Measurements from ENCODE around the gene SUN1. TPM values are rescaled to one million over a fixed set of nuclear protein-coding genes. Genes with fewer than 3 reads are reported as not detected.
A peak's percentile ranks its signal among the peaks of the same experiment; 100 is the strongest.

SUN1 gene
- total RNA-seq, 1 donor, result 73.4 TPM

GRCh38 chr7:898855-899681 is 66.8 kb downstream of the SUN1 start:
- TF ChIP-seq, protein P1, sequence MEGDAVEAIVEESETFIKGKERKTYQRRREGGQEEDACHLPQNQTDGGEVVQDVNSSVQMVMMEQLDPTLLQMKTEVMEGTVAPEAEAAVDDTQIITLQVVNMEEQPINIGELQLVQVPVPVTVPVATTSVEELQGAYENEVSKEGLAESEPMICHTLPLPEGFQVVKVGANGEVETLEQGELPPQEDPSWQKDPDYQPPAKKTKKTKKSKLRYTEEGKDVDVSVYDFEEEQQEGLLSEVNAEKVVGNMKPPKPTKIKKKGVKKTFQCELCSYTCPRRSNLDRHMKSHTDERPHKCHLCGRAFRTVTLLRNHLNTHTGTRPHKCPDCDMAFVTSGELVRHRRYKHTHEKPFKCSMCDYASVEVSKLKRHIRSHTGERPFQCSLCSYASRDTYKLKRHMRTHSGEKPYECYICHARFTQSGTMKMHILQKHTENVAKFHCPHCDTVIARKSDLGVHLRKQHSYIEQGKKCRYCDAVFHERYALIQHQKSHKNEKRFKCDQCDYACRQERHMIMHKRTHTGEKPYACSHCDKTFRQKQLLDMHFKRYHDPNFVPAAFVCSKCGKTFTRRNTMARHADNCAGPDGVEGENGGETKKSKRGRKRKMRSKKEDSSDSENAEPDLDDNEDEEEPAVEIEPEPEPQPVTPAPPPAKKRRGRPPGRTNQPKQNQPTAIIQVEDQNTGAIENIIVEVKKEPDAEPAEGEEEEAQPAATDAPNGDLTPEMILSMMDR (IDR thresholded peaks at IDR 0.05; ENCODE audit: insufficient read depth, low read depth, low read length), result no peak
- H3K4me3 ChIP-seq (ENCODE audit: low read depth, low read length), result no peak overlapping the region
- no peak for DNase-seq (ENCODE audit: low read depth)

GRCh38 chr7:899806-900205 is 67.5 kb downstream of the SUN1 start:
- no peak for DNase-seq (ENCODE audit: low read depth)
- TF ChIP-seq, protein P1 (IDR thresholded peaks at IDR 0.05; ENCODE audit: insufficient read depth, low read depth, low read length), result no peak
- no peak overlapping the region for H3K4me3 ChIP-seq (ENCODE audit: low read depth, low read length)

DNA sequence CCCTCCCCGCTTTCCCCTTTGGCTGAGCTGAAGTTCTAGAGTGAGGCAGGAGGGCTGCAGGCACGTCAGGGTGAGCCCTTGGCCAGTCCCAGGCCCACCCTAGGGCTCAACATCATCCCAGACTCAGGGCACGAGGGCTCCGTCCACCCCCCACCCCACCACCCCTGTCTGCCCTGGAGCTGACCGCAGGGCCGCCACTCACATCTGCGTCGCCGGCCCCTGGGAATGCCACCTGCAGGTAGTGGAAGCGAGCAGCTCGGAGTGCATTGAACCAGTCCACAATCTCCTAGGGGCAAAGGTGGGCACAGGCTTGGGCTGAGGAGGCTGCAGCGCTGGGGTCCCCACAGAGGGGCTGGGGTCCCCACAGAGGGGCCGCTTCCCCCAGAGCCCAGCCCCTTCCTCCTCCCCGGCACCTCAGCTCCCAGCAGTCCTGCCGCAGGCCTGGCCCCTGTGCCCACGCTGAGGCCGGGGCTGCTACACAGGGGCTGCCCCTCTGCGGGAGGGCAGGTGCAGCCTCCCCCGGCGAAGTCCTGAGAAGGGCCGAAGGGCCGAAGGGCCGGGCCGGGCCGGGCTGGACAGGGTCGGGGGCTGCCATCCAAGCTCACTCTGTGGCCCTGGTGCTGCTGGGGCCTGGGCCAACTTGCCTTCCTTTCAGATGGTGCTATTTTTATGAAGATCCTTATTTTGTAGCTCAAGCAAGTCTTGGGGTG is 68.2 kb downstream of the SUN1 start:
- TF ChIP-seq, protein P1 (IDR thresholded peaks at IDR 0.05; ENCODE audit: insufficient read depth, low read depth, low read length), result no peak
- no peak overlapping the region for H3K4me3 ChIP-seq (ENCODE audit: low read depth, low read length)
- no peak for DNase-seq (ENCODE audit: low read depth)

GRCh38 chr7:901041-901387 is 68.7 kb downstream of the SUN1 start:
- H3K4me3 ChIP-seq (ENCODE audit: low read depth, low read length), result no peak overlapping the region
- no peak for DNase-seq (ENCODE audit: low read depth)
- TF ChIP-seq, protein P1 (IDR thresholded peaks at IDR 0.05; ENCODE audit: insufficient read depth, low read depth, low read length), result no peak

- peak; percentile 94 for DNase-seq (ENCODE audit: low read depth)
- no peak overlapping the region for H3K4me3 ChIP-seq (ENCODE audit: low read depth, low read length)
- TF ChIP-seq, protein P1 (IDR thresholded peaks at IDR 0.05; ENCODE audit: insufficient read depth, low read depth, low read length), result no peak
Observed at GRCh38 chr7:901388-902154, 69.3 kb downstream of the SUN1 start.

- no peak for DNase-seq (ENCODE audit: low read depth)
- H3K4me3 ChIP-seq (ENCODE audit: low read depth, low read length), result no peak overlapping the region
- TF ChIP-seq, protein P1 (IDR thresholded peaks at IDR 0.05; ENCODE audit: insufficient read depth, low read depth, low read length), result no peak
Observed at GRCh38 chr7:902996-903395, 70.7 kb downstream of the SUN1 start.
